HepG2 (cell line): ENCODE measurements around the gene ATG2A.

Experiments
- BORCS8-MEF2B ChIP-seq: sonication (generic); formaldehyde crosslinking; IDR thresholded peaks from 2 replicates; pipeline ENCODE4 v1.8.0; 2022; ENCODE audit warnings: mild to moderate bottlenecking, missing genetic modification reagents
- HIVEP1 ChIP-seq: sonication (generic); formaldehyde crosslinking; IDR thresholded peaks from 2 replicates; pipeline ENCODE4 v1.4.0; 2020; ENCODE audit warnings: mild to moderate bottlenecking, missing genetic modification reagents
- SP1 ChIP-seq, 2 experiments: fragments of 450-650 bp in 1 of 2; sonication (generic) in 1 of 2; formaldehyde crosslinking in 1 of 2; IDR thresholded peaks; 2 replicates each; pipeline versions ENCODE4 v1.4.0 to v1.6.1; 2016 to 2020; ENCODE audit warnings: missing genetic modification reagents in 1 of 2
- ZNF678 ChIP-seq: sonication (generic); formaldehyde crosslinking; IDR thresholded peaks from 2 replicates; pipeline ENCODE4 v1.4.0; 2020; ENCODE audit warnings: mild to moderate bottlenecking, missing genetic modification reagents

DNA sequence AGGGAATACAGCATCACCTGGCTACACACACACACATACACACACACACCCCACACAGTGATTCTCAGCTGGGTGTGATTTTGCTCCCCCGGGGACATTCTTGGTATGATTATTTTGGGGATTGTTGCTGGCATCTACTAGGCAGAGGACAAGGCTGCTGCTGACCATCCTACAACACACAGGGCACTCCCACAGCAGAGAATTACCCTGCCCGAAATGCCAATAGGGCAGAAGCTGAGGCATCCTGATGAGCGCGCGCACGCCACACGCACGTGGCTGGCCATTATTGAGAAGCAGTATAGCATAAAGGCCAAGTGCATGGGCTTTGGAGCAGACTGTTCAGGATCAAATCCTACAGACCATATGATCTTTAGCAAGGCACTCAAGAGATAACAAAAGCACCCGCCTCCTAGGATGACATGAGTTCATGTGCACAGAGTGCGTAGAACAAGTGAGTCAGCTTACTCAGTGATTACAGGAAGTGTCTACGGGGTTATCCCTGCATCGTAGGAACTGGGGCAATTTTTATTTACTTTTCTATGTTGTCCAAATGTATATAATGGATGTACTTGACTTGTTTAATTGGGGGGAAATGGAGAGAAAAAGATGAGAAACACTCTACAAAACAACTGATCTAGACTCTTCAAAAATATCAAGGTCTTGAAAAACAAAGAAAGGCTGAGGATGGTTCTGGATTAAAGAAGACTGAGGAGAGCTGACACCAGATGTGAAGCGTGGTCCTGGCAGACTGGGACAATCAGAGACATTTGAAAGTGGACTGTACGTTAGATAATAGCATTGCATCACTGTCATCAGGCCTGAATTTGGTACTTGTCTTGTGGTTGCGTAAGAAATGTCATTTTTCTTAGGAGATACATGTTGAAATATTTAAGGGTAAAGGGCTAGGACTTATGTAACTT, 31.4 kb downstream of the ATG2A start:
- TF ChIP-seq SP1 (IDR thresholded peaks at IDR 0.05), result no peak
- TF ChIP-seq SP1 (CRISPR knock-in tag; IDR thresholded peaks at IDR 0.05), result no peak
- TF ChIP-seq BORCS8-MEF2B, result no peak
- no peak for TF ChIP-seq HIVEP1
- no peak for TF ChIP-seq ZNF678 (CRISPR knock-in tag)
